Renal cortical epithelial cell (primary cell): ENCODE results near the gene AFMID. TPM values are rescaled to one million over a fixed set of nuclear protein-coding genes. Genes with fewer than 3 reads are reported as not detected.

ENCODE experiments used
- DNase-seq: peaks from one replicate; pipeline ENCODE4 v3.0.0-alpha.2; 2011; ENCODE audit warnings: low read depth
- total RNA-seq: library from RNA; depleted of rRNA; stranded (reverse); fragments of >200 nt; gene quantifications from 2 replicates; pipeline ENCODE4 v1.2.3, GENCODE V29; 2014

The AFMID gene
- total RNA-seq, 1 donor from 2014 or later, result 28.7 TPM

DNA sequence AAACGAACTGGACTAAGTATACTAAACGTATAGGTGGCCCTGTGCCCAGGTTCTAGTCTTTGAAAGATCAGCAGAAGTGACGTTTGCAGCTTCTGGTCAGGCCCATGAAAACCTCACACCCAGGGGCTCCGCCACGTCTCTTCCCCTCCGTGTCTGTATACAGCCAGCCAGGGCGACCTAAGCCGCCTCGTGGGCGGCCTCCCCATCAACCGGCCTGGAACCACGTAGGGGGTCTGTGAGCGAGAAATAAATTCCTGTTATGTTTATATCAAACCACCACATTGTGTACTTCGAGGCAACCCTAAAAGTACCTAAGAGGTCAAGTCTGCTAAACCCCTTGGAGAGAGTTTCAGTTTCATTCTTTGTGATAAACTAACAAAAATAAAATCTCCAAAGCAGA lies 7.1 kb upstream of the AFMID start:
- no peak for DNase-seq

DNA sequence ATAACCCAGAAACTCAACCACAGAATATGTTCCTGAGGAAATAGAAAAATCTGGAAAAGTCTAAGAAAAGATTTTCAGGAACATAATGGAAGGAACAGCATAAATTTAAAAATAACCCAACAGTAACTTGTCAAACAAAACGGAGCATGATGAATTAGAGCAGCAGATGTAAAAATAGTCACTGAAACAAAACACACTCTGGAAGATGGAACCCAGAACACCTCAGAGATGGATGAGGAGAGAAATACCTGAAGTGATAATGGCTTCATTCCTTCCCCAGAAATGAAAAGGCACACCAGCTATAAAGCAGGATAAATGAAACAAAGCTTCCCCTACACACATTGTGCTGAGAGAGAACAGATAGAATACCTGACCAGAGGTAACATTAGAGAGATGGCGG lies 6.7 kb upstream of the AFMID start:
- DNase-seq, result no peak

DNA sequence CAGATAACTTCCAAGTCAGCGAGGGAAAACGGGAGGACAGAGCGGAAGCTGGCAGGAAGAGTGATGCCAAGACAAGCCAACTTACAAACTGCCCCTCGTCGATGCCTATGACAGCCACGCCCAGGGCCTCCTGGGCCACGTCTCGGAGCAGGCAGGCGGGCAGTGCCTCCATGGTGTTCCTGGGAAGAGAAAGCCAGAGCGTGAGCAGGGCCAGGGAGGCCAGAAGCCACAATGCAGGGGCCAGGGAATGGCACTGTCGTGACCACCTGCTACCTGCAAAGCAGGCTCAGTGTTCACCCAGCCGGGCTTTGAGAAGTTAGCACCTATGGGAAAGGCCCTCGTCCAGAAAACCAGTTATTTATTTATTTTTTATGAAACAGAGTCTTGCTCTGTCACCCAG lies 4.7 kb upstream of the AFMID start:
- no peak for DNase-seq

DNA sequence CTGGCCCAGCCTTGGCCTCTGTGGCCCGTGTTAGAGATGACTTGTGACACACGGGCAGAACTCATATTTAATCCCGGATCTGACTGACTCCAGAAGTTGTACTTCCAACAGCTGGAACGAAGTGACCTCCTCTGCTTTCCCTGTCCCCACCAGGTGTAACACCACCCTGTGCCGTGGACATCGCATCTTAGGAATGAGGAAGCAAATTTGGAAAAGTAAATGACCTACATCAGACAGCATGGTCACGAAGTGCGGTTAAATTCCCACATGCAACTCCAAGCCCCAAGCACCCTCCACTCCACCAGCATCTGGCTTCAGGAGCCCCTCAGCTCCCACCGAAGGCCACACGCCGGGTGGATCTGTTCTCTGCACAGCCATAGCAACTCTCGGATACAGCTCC lies 3.2 kb upstream of the AFMID start:
- no peak for DNase-seq

DNA sequence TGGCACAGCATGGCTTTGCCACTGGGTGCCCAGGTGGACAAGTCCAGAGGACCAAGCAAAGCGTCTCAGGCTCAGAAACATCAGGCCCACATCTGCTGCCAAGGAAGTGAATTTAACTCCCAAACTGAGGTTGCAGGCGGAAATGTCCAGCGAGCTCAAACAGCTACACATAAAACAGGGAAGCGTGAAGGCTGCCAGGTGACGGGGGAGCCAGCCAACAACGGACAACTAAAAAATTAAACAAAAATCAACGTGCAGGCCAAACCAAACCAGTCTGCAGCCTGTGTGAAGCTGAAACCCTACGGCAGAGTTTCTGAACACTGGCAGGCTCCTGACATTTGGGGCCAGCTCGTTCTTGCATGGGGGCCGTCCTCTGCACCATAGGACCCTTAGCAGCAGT lies 2.8 kb upstream of the AFMID start:
- no peak for DNase-seq

DNA sequence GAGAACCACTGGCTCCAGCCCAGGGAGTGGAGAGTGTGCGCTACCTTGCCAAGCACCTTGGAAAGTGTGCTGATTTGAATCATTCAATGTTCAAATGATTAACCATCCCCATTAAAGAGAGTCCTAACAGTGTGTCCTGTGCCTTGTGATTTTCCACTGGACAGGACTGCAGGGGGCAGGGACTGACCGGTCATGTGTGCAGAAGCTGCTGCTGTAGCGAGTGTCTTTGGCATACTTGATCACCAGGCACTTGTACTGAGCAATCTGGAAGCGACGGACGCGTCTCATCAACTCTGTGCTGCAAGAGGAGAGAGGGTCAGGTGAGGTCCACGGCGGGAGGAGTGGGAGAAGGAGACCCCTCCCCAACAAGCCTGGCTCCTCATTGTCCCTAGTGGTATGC lies 2.3 kb upstream of the AFMID start:
- DNase-seq, result peak; percentile 89

DNA sequence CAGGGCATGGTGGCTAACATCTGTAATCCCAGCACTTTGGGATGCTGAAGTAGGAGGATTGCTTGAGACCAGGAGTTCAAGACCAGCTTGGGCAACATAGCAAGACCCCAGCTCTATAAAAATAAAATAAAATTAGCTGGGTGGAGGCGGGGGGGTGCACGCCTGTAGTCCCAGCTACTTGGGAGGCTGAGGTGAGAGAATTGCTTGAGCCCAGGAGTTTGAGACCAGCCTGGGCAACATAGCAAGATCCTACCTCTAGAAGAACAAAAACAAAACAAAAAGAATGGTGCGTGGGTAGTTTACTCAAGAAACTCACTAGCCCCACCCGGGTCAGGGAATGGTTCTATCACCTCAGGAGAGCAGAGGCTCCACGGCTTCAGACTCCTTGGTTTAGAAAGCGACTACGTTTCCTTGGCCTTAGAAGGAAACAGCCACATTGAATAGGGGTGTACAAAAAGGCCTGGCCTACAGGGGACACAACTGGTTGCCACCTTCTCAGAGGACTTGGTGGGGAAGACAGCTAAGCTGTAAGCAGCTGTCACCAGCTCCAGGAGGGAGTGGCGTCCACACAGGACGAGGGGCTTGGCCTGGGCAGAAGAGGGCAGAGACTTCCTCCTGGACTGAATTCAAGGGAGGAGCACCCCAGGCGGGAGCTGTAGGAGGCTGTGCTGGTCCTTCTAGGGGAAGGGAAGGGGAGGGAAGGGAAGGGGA lies 1.0 kb upstream of the AFMID start:
- DNase-seq, result no peak

DNA sequence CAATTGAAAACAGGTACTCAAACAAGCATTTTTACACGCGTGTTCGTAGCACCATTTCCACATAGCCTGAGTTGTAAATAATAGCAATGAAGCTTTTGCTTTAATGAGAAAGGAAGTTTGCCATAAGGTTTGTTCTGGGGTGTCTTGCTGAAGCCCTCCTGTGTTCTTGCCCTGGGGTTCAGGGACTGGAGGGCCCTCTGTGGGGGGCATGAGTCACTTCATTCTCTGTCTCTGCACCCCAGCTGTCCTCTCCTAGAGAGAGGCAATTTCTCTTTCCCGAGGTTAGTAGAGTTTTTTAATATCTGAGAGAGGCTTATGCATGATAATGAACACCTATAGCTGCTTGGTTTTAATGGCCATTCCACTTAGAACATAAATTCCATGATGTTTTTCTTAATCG lies 9.6 kb downstream of the AFMID start:
- DNase-seq, result no peak

DNA sequence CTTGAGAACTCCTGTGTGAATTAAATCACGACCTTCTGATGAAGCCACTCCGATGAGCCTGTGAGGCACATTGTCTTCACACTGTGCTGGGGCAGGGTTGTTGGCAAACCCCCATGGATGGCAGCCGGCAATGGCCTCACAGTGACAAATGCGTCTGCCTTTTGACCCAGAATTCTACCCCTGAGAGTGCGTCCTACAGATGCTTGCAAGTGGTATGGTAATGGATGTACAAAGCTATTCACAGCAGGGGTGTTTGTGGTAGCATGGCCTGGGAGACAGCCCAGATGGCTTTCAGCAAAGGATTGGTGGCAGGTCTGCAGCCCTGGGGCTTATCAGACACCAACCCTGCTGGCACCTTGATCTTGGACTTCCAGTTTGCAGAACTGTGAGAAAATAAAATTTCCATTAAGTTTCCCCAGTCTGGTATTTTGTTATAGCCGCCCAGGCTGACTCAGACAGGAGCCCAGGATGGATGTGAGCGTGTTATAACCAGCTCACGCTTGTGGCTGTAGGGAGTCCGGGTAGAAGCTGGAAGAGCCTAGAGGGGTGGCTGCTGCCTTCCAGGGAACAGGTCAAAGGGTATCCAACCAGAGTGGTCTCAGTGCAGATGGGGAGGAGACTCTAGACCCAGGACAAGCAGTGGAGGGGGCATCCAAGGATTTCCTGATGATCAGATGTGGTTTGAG lies 10.1 kb downstream of the AFMID start:
- DNase-seq, result no peak

DNA sequence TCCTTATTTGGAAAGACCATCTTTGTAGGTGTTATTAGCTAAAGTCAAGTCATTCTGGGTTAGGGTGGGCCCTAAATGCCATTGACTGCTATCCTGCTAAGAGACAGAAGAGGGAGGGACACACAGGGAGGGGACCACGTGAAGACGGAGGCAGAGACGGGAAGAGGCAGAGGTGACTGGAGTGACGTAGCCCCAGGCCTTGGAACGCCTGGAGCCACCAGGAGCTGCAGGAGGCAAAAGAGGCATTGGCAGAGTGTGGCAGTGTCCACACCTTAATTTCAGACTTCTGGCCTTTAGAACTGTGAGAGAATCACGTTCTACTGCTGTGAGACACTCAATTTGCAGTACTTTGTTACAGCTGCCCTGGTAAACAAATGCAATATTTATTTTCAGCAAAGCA lies 13.3 kb downstream of the AFMID start:
- DNase-seq, result no peak

DNA sequence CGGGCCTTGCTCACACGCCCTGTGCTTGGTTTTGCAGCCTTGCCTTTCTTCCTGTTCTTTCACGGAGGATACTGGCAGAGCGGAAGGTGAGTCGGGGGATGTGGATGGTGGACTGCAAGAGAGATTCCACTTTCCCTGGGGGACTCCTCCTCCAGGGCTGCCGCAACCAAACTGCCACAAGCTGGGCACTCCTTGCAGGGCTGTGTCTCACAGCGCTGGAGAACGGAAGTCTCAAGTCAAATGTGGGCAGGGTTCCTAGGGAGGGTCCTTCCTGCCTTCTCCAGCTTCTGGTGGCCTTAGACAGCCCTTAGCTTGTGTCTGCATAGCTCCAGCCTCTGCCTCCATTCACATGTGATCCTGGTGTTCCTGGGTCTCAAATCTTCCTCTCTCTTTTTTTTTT lies 15.5 kb downstream of the AFMID start:
- no peak for DNase-seq

DNA sequence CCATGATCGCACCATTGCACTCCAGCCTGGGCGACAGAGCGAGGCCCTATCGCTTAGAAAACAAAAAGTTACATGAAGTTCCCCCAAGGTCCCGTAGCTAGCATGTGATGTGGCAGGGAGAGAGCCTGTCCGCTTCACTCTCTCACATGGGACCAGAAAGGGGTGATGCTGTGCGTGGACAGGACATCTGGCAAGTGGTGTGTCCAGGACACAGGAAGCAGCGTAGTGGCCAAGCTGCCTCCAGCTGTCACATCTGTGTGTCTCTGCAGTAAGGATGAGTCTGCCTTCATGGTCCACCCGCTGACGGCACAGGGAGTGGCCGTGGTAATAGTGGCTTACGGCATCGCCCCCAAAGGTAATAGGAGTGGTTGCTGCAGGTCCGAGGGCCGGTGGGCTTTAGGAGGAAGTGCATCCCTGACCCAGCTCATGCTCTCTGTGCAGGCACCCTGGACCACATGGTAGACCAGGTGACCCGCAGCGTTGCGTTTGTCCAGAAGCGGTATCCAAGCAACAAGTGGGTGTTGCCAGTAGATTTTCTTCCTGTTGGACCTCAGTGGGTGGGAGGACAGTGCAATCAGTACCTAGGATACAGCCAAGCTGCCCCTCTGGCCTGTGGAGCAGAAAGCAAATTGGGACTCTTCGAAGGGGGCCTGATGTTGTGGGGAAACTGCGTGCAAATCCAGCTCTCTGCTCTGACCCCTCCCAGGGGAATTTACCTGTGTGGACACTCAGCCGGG lies 17.4 kb downstream of the AFMID start:
- DNase-seq, result no peak

DNA sequence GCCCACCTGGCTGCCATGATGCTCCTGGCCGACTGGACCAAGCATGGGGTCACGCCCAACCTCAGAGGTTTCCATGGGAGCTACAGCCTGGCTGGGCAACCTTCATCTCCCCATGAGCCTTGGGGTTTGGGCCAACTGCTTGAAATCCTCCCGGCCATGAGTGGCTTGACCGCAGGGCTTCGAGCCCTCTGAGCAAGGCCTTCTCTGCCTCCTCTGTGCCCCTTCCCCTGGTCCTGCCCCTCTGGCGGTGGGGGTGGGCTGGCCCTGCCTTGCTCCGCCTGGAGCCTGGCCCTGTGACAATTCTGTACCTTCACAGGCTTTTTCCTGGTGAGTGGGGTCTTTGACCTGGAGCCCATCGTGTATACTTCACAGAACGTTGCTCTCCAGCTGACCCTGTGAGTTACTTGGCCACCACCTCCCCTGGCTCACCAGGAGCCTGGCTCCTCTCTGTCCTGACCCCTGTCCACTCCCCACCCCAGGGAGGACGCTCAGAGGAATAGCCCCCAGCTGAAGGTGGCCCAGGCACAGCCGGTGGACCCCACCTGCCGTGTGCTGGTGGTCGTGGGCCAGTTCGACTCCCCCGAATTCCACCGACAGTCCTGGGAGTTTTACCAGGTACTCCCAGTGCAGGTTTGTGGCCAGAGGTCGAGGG lies 18.1 kb downstream of the AFMID start:
- no peak for DNase-seq

DNA sequence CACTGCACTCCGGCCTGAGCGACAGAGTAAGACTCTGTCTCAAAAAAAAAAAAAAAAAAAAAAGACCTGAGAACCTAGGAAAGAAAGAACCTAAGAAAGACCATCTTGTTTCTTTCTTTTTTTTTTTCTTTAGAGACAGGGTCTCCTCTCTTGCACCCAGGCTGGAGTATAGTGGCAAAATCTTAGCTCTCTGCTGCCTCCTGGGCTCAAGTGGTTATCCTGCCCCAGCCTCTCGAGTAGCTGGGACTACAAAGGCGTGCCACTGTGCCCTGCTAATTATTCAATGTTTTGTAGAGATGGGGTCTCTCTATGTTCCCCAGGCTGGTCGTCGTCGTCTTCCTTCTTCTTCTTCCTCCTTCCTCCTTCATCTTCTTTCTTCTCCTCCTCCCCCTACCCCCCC lies 19.1 kb downstream of the AFMID start:
- no peak for DNase-seq

DNA sequence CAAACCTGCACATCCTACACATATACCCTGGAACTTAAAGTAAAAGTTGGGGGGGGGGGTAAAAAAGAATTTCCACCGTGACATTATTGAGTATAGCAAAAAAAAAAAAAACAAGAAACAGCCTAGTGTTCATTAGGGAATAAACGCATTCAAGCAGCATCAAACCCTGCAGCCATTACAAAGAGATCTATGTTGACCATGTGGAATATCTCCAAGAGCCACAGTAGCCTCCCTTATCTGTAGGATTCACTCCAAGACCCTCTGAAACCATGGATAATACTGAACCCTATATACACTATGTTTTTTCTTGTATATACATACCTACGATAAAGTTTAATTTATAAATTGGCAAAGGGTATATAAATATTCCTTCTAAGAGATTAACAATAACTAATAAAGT lies 21.3 kb downstream of the AFMID start:
- no peak for DNase-seq

DNA sequence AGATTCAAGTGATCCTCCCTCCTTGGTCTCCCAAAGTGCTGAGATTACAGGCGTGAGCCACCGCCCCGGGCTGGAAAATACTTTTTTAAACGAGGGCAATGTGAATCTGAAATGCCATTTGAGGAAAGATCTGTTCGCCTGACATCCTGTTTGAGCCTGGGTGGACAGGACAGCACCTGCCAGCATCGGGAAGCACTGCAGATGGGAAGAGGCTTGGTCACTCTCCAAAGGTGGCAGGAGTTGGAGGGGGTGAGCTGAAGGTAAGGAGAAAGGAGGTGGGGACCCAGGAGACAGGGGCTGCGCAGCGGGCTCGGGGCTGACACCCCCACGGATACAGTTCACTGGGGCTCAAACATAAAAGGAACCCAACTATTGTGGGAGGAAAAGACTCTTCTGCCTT lies 22.9 kb downstream of the AFMID start:
- DNase-seq, result no peak

DNA sequence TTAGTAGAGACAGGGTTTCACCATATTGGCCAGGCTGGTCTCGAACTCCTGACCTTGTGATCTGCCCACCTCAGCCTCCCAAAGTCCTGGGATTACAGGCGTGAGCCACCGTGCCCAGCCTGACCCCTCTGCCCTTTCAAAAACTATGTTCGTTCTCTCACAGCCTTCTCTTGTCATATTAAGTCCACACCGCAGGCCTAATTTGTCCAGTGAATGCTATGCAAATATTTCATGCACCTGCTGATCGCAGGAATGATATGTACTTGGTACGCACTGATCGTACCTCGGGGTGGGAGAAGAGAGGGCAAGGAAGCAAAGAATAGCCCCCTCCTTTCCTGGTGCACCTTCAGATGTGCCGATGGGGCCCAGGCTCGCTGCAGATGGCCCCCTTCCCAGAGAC lies 23.9 kb downstream of the AFMID start:
- DNase-seq, result no peak

DNA sequence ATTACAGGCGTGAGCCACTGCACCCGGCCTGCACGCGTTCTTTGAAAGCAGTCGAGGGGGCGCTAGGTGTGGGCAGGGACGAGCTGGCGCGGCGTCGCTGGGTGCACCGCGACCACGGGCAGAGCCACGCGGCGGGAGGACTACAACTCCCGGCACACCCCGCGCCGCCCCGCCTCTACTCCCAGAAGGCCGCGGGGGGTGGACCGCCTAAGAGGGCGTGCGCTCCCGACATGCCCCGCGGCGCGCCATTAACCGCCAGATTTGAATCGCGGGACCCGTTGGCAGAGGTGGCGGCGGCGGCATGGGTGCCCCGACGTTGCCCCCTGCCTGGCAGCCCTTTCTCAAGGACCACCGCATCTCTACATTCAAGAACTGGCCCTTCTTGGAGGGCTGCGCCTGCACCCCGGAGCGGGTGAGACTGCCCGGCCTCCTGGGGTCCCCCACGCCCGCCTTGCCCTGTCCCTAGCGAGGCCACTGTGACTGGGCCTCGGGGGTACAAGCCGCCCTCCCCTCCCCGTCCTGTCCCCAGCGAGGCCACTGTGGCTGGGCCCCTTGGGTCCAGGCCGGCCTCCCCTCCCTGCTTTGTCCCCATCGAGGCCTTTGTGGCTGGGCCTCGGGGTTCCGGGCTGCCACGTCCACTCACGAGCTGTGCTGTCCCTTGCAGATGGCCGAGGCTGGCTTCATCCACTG lies 27.0 kb downstream of the AFMID start, which contains the start of gene BIRC5:
BIRC5 (plus strand) TSS at position 238 of the 690 bp plus-strand sequence; CDS start at position 302, 64 bp downstream.
- DNase-seq, result peak; percentile 44

DNA sequence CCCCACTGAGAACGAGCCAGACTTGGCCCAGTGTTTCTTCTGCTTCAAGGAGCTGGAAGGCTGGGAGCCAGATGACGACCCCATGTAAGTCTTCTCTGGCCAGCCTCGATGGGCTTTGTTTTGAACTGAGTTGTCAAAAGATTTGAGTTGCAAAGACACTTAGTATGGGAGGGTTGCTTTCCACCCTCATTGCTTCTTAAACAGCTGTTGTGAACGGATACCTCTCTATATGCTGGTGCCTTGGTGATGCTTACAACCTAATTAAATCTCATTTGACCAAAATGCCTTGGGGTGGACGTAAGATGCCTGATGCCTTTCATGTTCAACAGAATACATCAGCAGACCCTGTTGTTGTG lies 27.5 kb downstream of the AFMID start:
- no peak for DNase-seq

DNA sequence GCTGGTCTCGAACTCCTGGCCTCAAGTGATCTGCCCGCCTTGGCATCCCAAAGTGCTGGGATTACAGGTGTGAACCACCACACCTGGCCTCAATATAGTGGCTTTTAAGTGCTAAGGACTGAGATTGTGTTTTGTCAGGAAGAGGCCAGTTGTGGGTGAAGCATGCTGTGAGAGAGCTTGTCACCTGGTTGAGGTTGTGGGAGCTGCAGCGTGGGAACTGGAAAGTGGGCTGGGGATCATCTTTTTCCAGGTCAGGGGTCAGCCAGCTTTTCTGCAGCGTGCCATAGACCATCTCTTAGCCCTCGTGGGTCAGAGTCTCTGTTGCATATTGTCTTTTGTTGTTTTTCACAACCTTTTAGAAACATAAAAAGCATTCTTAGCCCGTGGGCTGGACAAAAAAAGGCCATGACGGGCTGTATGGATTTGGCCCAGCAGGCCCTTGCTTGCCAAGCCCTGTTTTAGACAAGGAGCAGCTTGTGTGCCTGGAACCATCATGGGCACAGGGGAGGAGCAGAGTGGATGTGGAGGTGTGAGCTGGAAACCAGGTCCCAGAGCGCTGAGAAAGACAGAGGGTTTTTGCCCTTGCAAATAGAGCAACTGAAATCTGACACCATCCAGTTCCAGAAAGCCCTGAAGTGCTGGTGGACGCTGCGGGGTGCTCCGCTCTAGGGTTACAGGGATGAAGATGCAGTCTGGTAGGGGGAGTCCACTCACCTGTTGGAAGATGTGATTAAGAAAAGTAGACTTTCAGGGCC lies 32.4 kb downstream of the AFMID start:
- no peak for DNase-seq

DNA sequence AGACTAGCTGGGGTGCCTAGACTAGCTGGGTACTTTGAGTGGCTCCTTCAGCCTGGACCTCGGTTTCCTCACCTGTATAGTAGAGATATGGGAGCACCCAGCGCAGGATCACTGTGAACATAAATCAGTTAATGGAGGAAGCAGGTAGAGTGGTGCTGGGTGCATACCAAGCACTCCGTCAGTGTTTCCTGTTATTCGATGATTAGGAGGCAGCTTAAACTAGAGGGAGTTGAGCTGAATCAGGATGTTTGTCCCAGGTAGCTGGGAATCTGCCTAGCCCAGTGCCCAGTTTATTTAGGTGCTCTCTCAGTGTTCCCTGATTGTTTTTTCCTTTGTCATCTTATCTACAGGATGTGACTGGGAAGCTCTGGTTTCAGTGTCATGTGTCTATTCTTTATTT lies 35.9 kb downstream of the AFMID start:
- DNase-seq, result no peak
